Mammary epithelial cell (primary cell): Measurements from ENCODE around the gene SNAP47.

Experiments
- CTCF ChIP-seq, 2 donors: IDR thresholded peaks in 1 of 2; conservative IDR thresholded peaks in 1 of 2; 2 replicates each; pipeline ENCODE4 v1.5.1; 2011 to 2012; ENCODE audit warnings: inconsistent platforms in 2 of 2, low read length in 2 of 2, mild to moderate bottlenecking in 2 of 2, control low read depth in 1 of 2, low read depth in 1 of 2; ENCODE audit not compliant: insufficient read depth in 1 of 2; ENCODE audit errors: extremely low read depth in 1 of 2
- EZH2 ChIP-seq: IDR thresholded peaks from 2 replicates; pipeline ENCODE4 v1.6.1; 2012; ENCODE audit warnings: low read length, inconsistent platforms, borderline replicate concordance

DNA sequence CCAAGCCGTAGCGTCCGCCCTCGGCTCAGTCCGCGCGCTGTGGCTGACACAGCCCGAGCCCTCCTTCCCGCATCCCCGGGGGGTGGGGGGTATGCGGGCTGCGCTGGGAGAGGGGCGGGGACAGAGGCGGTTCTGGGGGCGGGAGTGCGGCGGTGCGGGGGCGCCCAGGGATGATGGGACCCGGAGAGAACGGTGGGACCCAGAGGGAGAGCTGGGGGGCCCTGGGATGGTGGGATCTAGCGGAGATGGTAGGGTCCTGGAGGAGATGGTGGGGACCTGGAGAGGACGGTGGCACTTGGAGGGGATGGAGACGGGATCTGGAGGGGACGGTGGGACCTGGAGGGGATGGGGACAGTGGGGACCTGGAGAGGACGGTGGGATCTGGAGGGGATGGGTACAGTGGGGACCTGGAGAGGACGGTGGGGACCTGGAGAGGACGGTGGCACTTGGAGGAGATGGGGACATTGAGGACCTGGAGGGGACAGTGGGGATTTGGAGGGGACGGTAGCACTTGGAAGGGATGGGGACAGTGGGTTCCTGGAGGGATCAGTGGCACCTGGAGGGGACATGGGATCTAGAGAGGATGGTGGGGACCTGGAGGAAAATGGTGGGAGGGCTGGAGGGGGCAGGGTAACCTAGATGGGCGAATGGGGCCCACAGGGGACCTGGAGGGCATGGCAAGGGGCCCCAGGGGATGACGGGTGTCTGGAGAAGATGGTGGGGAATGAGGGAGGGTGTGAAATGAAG, 477 bp downstream of the SNAP47 start:
- TF ChIP-seq CTCF (conservative IDR thresholded peaks at IDR 0.05 in 1 of 2, IDR thresholded peaks at IDR 0.05 in 1 of 2; ENCODE audit: extremely low read depth in 1 of 2, insufficient read depth in 1 of 2, low read depth in 1 of 2, low read length in 2 of 2) = no peak
- no peak for TF ChIP-seq EZH2
